Right cardiac atrium (tissue), 5 donors: ENCODE results near the gene MYMX. TPM values are rescaled to one million over a fixed set of nuclear protein-coding genes. Genes with fewer than 3 reads are reported as not detected.
A peak's percentile ranks its signal among the peaks of the same experiment; 100 is the strongest.
"Not testable (repeated sequence)": the region's sequence is repeated elsewhere in the genome, so short reads cannot be mapped to it uniquely, and the experiment has no call there.

ENCODE experiments used
- ATAC-seq, 2 donors: fragments of 200-7000 bp; cut with Tn5 transposase; one replicate each; pipeline versions ENCODE4 v1.8.0 to v1.9.1; 2020; ENCODE audit warnings: moderate library complexity in 2 of 2, mild to moderate bottlenecking in 1 of 2
- DNase-seq, 3 donors: peaks; one replicate each; pipeline ENCODE4 v3.0.0-alpha.2; 2020
- H3K27ac ChIP-seq: one replicate; pipeline ENCODE4 v1.5.1; 2013; ENCODE audit warnings: mild to moderate bottlenecking, low read length, control low read depth, moderate library complexity
- H3K27me3 ChIP-seq: one replicate; pipeline ENCODE4 v1.6.1; 2013; ENCODE audit not compliant: control insufficient read depth, insufficient read depth
- H3K4me1 ChIP-seq: one replicate; pipeline ENCODE4 v1.6.1; 2013; ENCODE audit warnings: low read length; ENCODE audit not compliant: control insufficient read depth, insufficient read depth
- H3K4me3 ChIP-seq: one replicate; pipeline ENCODE4 v1.5.1; 2013; ENCODE audit warnings: low read length, control low read depth
- H3K9me3 ChIP-seq: one replicate; pipeline ENCODE4 v1.6.1; 2013; ENCODE audit warnings: low read length; ENCODE audit not compliant: control insufficient read depth
- WGBS: extraction: QIAGEN DNeasy Blood & Tissue Kit; methylation state at CpG from one replicate; pipeline ENCODE4 v1.1.7; 2013; 5-methylcytosine and 5-hydroxymethylcytosine counted together
- intact Hi-C, 4 donors: fragments of 100-400 bp; cut with DNase I; formaldehyde crosslinking; loops; one replicate each; pipeline versions ENCODE4 v1.11.0 to v1.14.0; 2022 to 2023
- polyA plus RNA-seq: library from polyadenylated mRNA; stranded (reverse); fragments of 200-250 nt; gene quantifications from one replicate; pipeline ENCODE4 v1.2.3, GENCODE V29; 2013
- total RNA-seq, 4 donors: library from RNA; stranded (reverse); fragmentation: NEBNext Ultra II Directional; extraction: Animal tissue kit (Norgen Biotek cat#: 25700); gene quantifications; one replicate each; pipeline ENCODE4 v1.2.1, GENCODE V29; 2021
- donor health status: healthy with polysubstance abuse.
- donor health status: DM: no; HTN: yes; CAD: no.
- donor health status: DM: no; HTN: no; CAD: no.
- donor health status: DM: no; HTN: yes; CAD: no; lungs with severe emphysema.
- donor health status: DM: yes; HTN: yes; CAD: no.

The MYMX gene
- total and polyA plus RNA-seq, 5 donors, result 0.54 to 2.3 (median 0.83) TPM

DNA sequence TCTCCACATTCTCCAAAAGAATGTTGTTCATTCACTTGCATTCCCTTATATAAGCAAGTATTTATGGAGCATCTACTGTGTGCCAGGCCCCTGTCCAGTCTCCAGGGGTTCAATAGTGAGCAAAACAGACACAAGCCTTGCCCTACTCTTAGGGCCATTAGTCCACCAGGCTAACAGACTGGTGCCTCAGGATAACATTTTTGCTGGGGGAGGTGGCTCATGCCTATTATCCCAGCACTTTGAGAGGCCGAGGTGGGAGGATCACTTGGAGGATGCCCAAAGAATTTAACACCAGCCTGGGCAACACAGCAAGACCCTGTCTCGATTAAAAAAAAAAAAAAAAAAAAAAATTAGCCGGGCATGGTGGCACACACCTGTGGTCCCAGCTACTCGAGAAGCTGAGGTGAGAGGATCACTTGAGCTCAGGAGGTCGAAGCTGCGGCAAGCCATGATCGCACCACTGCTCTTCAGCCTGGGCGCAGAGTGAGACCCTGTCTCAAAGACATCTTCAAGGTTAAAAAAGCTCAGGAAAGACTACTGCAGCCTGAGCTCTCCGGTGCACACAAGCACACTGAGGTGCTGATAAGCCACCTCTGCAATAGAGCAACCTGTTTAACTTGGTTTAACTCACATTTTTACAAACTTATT, 38.2 kb upstream of the MYMX start:
- intact Hi-C loops, result loop anchor here in 2 of 4 donors (5.0 to 10.0 kb wide), 3 partner anchors 39 to 156 kb away; partner anchors contain the start of genes AARS2 (in 1 of the 2) and MYMX (in 1 of the 2)
- 80% methylated on average over 9 of the region's 9 CpGs for WGBS
- no peaks in the 10 kb centered on the region for H3K27me3 ChIP-seq

DNA sequence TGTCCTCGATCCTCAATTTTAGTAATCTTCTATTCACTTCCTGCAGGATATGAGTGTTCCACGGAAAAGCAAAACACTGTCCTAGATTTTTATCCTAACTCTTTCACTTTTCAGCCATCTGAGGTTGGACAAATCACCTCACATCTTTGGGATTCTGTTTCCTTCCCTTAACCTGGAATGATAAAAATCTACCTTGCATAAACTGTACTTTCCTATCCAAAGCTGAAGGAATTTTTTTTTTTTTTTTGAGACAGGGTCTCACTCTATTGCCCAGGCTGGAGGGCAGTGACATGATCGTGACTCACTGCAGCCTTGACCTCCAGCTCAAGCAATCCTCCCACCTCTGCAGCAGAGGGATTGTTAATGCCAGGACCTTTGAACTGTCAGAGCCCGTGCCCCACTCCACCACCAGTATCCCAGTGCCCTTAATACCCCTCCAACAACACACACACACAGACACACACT, 37.6 kb upstream of the MYMX start:
- 51% methylated on average over 4 of the region's 4 CpGs for WGBS
- intact Hi-C loops, result loop anchor here in 2 of 4 donors (5.0 to 10.0 kb wide), 3 partner anchors 38 to 156 kb away; partner anchors contain the start of genes AARS2 (in 1 of the 2) and MYMX (in 1 of the 2)
- H3K27ac ChIP-seq, result no peak overlapping the region

More for the DNA sequence above, 38.2 kb upstream of the MYMX start:
- no peak for ATAC-seq
- H3K9me3 ChIP-seq, result no peaks in the 10 kb centered on the region
- DNase-seq, result no peak
- H3K27ac ChIP-seq, result peak overlapping the region; percentile 62
- H3K4me3 ChIP-seq, result no peak overlapping the region
- peaks cover 5% of the 10 kb centered on the region for H3K4me1 ChIP-seq

DNA sequence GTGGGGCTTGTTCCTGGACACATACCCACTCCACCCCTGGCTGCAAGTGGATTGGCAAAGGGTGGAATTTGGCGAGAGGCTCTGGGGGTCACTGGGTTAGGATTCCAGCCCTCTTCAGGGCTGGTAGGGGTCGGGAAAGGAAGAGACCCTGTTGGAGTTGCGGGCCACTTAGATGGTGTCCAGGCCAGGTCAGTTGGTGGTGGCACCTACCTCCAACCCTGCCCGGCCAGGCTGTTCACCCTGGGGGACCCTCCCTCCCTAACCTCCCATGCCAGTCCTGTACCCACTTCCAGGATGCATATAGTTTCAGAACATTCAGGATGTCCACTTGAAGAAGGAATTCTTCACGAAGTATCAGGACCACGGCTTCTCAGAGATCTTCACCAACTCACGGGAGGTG, 37.1 kb upstream of the MYMX start:
- no peaks in the 10 kb centered on the region for H3K9me3 ChIP-seq
- H3K4me1 ChIP-seq, result peaks cover 5% of the 10 kb centered on the region
- no peak overlapping the region for H3K4me3 ChIP-seq
- WGBS, result 93% methylated on average over 7 of the region's 7 CpGs
- DNase-seq (no peak), ATAC-seq (no peak)
- no peaks in the 10 kb centered on the region for H3K27me3 ChIP-seq
- intact Hi-C loops, result loop anchor here in 2 of 4 donors (5.0 to 10.0 kb wide), 3 partner anchors 38 to 155 kb away; partner anchors contain the start of genes AARS2 (in 1 of the 2) and MYMX (in 1 of the 2)
- H3K27ac ChIP-seq, result no peak overlapping the region

More for the DNA sequence above, 37.6 kb upstream of the MYMX start:
- no peak for DNase-seq
- H3K4me3 ChIP-seq, result no peak overlapping the region
- H3K9me3 ChIP-seq, result no peaks in the 10 kb centered on the region
- no peaks in the 10 kb centered on the region for H3K27me3 ChIP-seq
- ATAC-seq, result no peak
- peaks cover 5% of the 10 kb centered on the region for H3K4me1 ChIP-seq

DNA sequence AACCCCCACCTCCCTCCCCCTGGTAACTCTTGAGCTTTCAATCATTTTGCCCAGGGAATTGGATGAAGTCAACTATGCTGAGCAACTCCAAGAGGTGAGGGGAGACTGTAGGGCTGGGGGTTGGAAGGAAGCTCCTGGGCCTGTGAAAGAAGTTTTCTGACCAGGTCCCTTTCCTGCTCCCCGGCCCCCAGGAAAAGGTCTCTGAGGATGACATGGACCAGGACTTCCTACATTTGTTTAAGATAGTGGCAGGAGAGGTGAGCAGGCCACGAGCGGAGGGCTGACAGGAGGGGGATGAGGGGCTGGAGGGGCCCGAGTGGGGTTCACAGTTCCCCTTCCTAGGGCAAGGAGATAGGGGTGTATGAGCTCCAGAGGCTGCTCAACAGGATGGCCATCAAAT, 36.3 kb upstream of the MYMX start:
- DNase-seq, result no peak
- no peak for ATAC-seq
- no peak overlapping the region for H3K27ac ChIP-seq
- intact Hi-C loops, result no loop called here
- 77% methylated on average over 4 of the region's 4 CpGs for WGBS
- no peaks in the 10 kb centered on the region for H3K9me3 ChIP-seq
- peaks cover 5% of the 10 kb centered on the region for H3K4me1 ChIP-seq
- no peaks in the 10 kb centered on the region for H3K27me3 ChIP-seq
- no peak overlapping the region for H3K4me3 ChIP-seq

DNA sequence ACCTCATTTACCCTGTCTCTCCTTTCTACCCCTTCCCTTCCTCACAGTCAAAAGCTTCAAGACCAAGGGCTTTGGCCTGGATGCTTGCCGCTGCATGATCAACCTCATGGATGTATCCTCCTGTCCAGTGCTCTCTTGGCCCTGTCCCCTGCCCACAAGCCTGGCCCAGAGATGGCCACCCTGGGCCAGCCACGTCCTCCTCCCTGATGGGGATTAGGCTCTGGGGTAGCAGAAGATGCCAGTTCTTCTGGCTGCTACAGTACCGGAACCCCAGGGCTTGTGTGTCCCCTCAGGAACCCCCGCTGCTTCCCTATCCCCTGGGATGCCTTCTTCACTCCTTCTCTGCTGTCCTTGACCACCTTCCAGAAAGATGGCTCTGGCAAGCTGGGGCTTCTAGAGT, 35.8 kb upstream of the MYMX start:
- 96% methylated on average over 4 of the region's 4 CpGs for WGBS
- no peak for ATAC-seq

DNA sequence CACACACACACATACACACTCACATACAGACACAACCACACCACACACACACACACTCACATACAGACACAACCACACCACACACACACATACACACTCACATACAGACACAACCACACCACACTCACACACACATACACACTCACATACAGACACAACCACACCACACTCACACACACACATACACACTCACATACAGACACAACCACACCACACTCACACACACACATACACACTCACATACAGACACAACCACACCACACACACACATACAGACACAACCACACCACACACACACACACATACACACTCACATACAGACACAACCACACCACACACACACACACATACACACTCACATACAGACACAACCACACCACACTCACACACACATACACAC, 34.9 kb upstream of the MYMX start:
- H3K4me3 ChIP-seq, H3K4me1 ChIP-seq, H3K27me3 ChIP-seq, DNase-seq, H3K27ac ChIP-seq, ATAC-seq, intact Hi-C loops, H3K9me3 ChIP-seq: not testable (repeated sequence)

More for the DNA sequence above, 35.8 kb upstream of the MYMX start:
- intact Hi-C loops, result no loop called here
- DNase-seq, result no peak
- Histone ChIP-seq H3K4me1 (peaks cover 5% of the 10 kb centered on the region), H3K27ac (no peak overlapping the region), H3K27me3 (no peaks in the 10 kb centered on the region), H3K9me3 (no peaks in the 10 kb centered on the region), H3K4me3 (no peak overlapping the region)

DNA sequence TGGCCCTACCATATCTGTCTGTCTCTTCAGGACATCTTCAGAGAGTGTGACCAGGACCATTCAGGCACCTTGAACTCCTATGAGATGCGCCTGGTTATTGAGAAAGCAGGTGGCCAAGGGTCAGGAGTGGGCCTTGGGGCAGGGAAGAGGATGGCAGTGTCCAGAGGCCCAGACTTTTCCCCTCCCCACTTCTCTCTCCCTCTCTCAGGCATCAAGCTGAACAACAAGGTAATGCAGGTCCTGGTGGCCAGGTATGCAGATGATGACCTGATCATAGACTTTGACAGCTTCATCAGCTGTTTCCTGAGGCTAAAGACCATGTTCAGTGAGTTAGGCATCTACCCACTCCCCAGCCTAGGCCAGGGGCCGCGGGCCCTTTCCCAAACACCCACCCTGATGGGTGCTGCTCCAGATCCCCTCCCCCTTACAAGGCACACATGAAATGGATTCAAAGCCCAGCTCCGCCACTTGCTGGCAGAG, 33.8 kb upstream of the MYMX start:
- DNase-seq (no peak), ATAC-seq (no peak)
- Histone ChIP-seq H3K4me1 (no peaks in the 10 kb centered on the region), H3K9me3 (no peaks in the 10 kb centered on the region), H3K27me3 (no peaks in the 10 kb centered on the region), H3K4me3 (no peak overlapping the region), H3K27ac (no peak overlapping the region)
- intact Hi-C loops, result no loop called here
- 95% methylated on average over 4 of the region's 4 CpGs for WGBS

DNA sequence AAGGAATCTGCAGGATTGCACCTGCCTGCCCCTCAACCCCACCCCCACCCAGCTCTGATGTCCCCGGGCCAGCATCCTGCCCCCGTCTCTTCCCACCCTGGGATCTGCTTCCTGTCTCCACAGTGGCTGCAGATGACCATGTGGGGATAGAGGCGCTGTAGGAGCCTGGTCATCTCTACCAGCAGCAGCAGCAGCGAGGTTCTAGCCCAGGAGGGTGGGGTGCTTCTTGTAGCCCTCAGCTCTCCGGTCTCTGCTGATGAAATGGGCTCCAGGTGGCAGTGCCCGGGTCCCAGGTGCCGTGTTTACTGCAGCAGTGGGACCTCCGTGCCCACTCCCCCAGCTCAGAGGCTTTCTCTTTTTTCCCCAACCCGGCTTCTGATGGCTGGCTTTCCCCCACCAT, 32.9 kb upstream of the MYMX start:
- ATAC-seq (no peak), DNase-seq (no peak)
- H3K9me3 ChIP-seq, result no peaks in the 10 kb centered on the region
- no peaks in the 10 kb centered on the region for H3K4me1 ChIP-seq
- 65% methylated on average over 9 of the region's 9 CpGs for WGBS
- no peaks in the 10 kb centered on the region for H3K27me3 ChIP-seq
- intact Hi-C loops, result no loop called here
- no peak overlapping the region for H3K4me3 ChIP-seq
- no peak overlapping the region for H3K27ac ChIP-seq

DNA sequence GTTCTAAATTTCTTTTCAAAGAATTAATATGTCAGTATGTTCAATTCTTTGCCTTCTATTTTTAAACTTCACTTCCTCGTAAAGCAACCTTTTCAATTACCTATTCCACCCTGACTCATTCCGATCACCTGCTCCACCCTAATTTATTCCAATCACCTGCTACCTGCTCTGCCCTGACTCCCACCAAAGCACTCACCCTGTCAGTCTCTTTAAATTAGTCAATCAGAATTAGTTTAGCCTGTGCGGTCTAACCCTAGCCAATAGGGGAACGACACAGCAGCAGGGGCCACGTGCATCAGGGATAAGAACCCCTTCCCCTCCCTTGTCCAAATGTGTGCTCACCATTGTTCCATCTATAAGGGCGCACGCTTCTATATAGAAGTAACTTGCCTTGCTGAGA, 31.4 kb upstream of the MYMX start:
- DNase-seq, H3K27ac ChIP-seq, ATAC-seq, H3K4me1 ChIP-seq, H3K4me3 ChIP-seq, H3K9me3 ChIP-seq, intact Hi-C loops, H3K27me3 ChIP-seq: not testable (repeated sequence)
- 84% methylated on average over 7 of the region's 7 CpGs for WGBS

DNA sequence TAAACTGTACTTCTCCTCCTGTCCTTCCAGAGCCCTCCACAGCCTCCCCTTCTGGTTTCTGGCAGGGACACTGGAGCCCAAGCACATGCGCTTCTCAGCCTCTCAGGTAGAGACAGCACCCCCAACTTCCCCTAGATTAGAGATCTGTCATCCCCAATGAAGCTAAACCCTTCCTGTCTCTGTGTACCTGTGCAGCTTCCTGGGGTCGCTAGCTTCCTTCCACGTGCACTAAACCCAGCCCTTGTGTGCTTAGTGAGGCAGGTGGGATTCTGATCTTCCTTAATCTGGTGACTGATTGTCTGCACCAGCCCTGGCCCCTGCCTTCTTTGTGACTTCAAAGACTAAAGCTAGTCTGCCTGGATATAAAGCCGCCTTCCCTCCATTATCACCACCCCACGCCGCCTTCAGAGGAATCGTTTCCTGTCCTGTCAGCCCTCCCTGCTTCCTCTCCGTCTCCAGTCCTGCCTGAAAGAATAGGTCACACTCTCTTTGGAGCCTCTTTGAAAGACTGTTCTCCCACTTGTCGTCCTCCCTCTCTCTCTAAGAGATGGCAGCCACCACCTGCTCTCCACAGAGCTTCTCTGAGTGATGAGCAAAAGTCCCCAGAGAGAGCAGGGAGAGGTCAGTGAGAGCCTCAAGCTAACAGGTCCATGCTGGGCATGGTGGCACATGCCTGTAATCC, 30.6 kb upstream of the MYMX start:
- DNase-seq (no peak), ATAC-seq (peak in 1 of 2 donors; percentile 58)
- peak overlapping the region; percentile 16 for H3K27ac ChIP-seq
- no peaks in the 10 kb centered on the region for H3K9me3 ChIP-seq
- no peak overlapping the region for H3K4me3 ChIP-seq
- H3K4me1 ChIP-seq, result no peaks in the 10 kb centered on the region
- intact Hi-C loops, result no loop called here
- no peaks in the 10 kb centered on the region for H3K27me3 ChIP-seq
- WGBS, result 37% methylated on average over 9 of the region's 9 CpGs

DNA sequence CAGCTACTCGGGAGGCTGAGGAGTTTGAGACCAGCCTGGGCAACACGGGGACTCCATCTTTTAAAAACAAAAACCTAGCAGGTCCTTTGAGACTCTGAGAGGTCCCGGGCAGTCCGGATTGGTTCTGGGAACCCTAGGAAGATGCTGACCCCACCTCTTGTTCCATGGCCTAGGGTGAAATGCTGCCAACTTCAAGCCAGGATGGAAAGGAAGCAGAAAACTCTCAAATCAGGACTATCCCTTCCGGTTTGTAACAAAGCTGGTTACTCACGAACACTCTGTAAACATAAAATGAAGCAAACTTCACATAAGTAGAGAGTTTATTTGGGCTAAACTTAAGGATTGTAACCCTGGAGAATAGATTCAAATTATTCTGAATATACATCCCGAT, 30.1 kb upstream of the MYMX start:
- Histone ChIP-seq H3K4me3 (no peak overlapping the region), H3K27me3 (no peaks in the 10 kb centered on the region), H3K9me3 (no peaks in the 10 kb centered on the region), H3K27ac (no peak overlapping the region), H3K4me1 (no peaks in the 10 kb centered on the region)
- ATAC-seq (peak; percentile 83 to 90), DNase-seq (no peak)
- intact Hi-C loops, result no loop called here
- 67% methylated on average over 7 of the region's 7 CpGs for WGBS
